Stimulated activated memory B cell treated with anti-CD40 and anti-IgM and Interleukin-4, amounts not matched to agents 10 μg/mL and 1 μg/mL and 100 μg/mL, for 72 hours (primary cell): ENCODE data around the gene MDFI.

Experiments used
- ATAC-seq: fragments of 150-1000 bp; cut with Tn5 transposase; 2 replicates; pipeline ENCODE4 v1.10.0; 2021
- H3K27ac Mint-ChIP-seq: one replicate; pipeline ENCODE4 v1.8.0; 2022; ENCODE audit warnings: mild to moderate bottlenecking, mixed read lengths
- H3K27me3 Mint-ChIP-seq: one replicate; pipeline ENCODE4 v1.8.0; 2022; ENCODE audit warnings: mixed read lengths
- H3K36me3 Mint-ChIP-seq: one replicate; pipeline ENCODE4 v1.8.0; 2022; ENCODE audit warnings: mixed read lengths
- H3K4me1 Mint-ChIP-seq: one replicate; pipeline ENCODE4 v1.8.0; 2022; ENCODE audit warnings: mixed read lengths
- H3K4me3 Mint-ChIP-seq: one replicate; pipeline ENCODE4 v1.8.0; 2022; ENCODE audit warnings: mild to moderate bottlenecking, moderate library complexity, mixed read lengths
- H3K9me3 Mint-ChIP-seq: one replicate; pipeline ENCODE4 v1.8.0; 2022; ENCODE audit warnings: mixed read lengths

MDFI gene

DNA sequence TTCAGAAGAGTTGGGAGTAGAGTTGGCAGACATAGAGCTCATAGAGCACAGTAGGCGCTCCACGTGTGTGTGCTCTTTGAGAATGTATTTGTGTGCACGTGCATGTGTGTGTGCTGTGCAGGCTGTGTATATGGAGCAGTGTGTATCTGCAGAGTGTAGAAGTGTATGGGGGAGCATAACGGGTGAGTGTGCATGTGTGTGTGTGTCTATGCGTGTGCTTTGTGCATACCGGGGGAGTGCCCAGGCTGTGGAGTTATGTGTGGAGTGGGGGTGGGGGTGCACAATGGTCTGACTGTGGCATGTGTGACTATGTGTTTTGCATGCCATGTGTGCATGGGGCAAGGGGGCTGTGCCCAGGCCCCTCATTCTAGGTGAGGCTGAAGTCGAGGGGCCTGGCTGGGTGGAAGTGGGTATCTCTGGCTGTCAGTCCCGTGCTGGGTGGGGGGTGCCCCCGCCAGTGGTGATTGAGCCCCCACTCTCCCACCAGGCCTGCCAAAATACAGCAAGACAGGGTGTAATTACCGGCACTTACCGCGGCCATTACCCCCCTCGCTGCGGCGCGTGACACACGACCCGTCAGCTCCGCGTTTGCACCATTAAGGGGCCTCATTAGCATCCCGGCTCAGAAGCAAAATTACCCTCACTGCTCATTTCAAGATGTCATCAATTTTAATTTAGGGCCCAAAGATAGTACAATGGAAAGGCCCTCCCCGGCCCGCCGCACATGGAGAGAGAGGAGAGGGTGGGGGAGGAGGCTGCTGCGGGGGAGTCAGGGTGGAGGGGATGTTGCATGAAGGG, 39.1 kb downstream of the MDFI start:
- Mint-ChIP-seq H3K9me3 (no peaks in the 10 kb centered on the region), H3K4me1 (peaks cover 4% of the 10 kb centered on the region), H3K36me3 (no peaks in the 10 kb centered on the region), H3K27me3 (peaks cover 13% of the 10 kb centered on the region), H3K4me3 (no peak overlapping the region), H3K27ac (no peak overlapping the region)
- ATAC-seq = no peak

DNA sequence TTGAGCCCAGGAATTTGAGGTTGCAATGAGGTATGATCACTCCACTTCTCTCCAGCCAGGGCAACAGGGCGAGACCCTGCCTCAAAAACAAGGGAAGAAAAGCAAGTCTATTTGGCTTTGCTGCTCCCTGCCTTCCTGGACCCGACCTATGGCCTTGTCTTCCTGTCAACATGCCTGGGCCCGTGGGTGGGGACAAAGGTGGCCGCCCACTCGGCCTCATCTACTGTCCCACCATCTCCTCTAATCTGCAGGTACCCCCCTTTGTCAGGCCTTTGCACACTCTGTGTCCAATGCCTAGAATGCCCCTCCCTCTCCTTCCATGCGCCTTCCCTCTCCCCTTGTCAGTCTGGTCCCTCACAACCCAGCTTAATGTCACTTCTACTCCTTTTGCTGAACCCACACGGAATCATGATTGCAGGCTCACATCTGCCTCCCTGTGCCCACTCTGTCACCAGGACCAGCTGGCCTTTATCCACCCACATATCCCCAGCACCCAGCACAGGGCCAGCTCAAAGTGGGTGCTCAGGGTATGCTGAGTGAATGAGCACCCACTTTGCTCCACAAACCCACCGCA, 40.3 kb downstream of the MDFI start:
- no peak for ATAC-seq
- Mint-ChIP-seq H3K27me3 (peaks cover 10% of the 10 kb centered on the region), H3K27ac (no peak overlapping the region), H3K4me3 (no peak overlapping the region), H3K9me3 (no peaks in the 10 kb centered on the region), H3K36me3 (no peaks in the 10 kb centered on the region), H3K4me1 (peaks cover 17% of the 10 kb centered on the region)

DNA sequence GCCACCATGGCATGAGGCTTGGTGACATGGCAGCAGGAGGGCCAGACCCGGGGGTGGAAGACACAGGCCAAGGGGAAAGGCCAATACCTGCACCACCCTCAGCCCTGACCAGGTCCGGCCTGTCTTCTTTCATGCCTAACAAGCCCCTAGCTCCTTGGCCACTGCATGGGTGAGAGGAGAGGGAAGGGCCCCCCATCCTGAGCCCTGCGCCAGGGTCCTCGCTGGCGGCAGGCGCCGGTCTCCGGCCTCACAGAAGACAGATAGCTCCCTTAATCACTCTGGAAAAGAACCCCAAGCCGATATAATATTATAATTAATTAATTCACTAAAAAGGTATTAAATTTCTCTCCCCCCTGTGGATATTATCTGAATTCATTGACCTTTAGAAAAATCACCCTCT, 41.4 kb downstream of the MDFI start:
- ATAC-seq = no peak
- Mint-ChIP-seq H3K27me3 (peaks cover 2% of the 10 kb centered on the region), H3K4me3 (no peak overlapping the region), H3K36me3 (no peaks in the 10 kb centered on the region), H3K9me3 (no peaks in the 10 kb centered on the region), H3K4me1 (peaks cover 28% of the 10 kb centered on the region), H3K27ac (no peak overlapping the region)

- Mint-ChIP-seq H3K36me3 (no peaks in the 10 kb centered on the region), H3K27me3 (no peaks in the 10 kb centered on the region), H3K9me3 (no peaks in the 10 kb centered on the region), H3K4me1 (peaks cover 28% of the 10 kb centered on the region), H3K4me3 (peak overlapping the region; percentile 22), H3K27ac (no peak overlapping the region)
- ATAC-seq = no peak
Observed at GRCh38 chr6:41680182-41680965, 42.1 kb downstream of the MDFI start.

DNA sequence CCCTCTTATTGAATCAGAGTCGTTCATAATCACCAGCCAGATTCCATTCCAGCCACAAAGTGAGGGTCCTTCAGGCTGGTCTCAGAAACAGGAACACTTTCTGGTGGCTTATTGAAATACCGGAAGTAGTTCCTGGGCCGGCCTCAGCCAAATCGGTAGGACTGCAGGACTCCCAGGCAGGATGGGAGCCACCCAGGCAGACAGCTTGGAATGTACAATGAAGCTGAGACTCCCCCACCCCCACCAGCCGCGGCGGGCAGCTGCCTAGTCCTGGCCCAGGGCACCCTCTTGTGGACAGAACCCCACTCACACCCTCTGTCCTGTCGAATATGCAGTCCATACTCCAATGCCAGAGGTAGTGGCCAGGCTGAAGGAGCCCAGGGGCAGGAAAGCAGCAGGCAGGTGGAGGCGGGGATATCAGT, 43.8 kb downstream of the MDFI start:
- ATAC-seq = peak; percentile 74
- H3K4me3 Mint-ChIP-seq = no peak overlapping the region
- no peaks in the 10 kb centered on the region for H3K27me3 Mint-ChIP-seq
- H3K4me1 Mint-ChIP-seq = peaks cover 28% of the 10 kb centered on the region
- H3K36me3 Mint-ChIP-seq = peaks cover 14% of the 10 kb centered on the region
- H3K27ac Mint-ChIP-seq = peak overlapping the region; percentile 85
- no peaks in the 10 kb centered on the region for H3K9me3 Mint-ChIP-seq

GRCh38 chr6:41682497-41683272, 44.4 kb downstream of the MDFI start:
- peak overlapping the region; percentile 85 for H3K27ac Mint-ChIP-seq
- no peaks in the 10 kb centered on the region for H3K27me3 Mint-ChIP-seq
- peak overlapping the region; percentile 73 for H3K4me3 Mint-ChIP-seq
- no peak for ATAC-seq
- H3K9me3 Mint-ChIP-seq = no peaks in the 10 kb centered on the region
- peaks cover 20% of the 10 kb centered on the region for H3K36me3 Mint-ChIP-seq
- peaks cover 35% of the 10 kb centered on the region for H3K4me1 Mint-ChIP-seq

DNA sequence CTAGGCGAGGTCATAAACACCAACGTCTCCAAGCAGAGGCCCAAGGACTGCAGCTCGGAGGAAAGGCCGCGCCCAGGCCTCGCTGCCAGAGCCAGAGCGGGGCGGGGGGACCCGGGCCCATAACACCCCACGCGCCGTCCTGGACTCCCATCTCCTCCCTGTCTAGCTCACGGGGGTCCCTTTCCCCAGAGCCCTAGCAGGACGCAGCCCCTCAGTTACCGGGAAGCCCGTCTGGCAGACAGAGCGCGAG, 44.9 kb downstream of the MDFI start:
- H3K36me3 Mint-ChIP-seq = peaks cover 25% of the 10 kb centered on the region
- H3K27ac Mint-ChIP-seq = peak overlapping the region; percentile 85
- no peaks in the 10 kb centered on the region for H3K27me3 Mint-ChIP-seq
- peak overlapping the region; percentile 73 for H3K4me3 Mint-ChIP-seq
- no peaks in the 10 kb centered on the region for H3K9me3 Mint-ChIP-seq
- ATAC-seq = peak; percentile 4
- peaks cover 37% of the 10 kb centered on the region for H3K4me1 Mint-ChIP-seq

DNA sequence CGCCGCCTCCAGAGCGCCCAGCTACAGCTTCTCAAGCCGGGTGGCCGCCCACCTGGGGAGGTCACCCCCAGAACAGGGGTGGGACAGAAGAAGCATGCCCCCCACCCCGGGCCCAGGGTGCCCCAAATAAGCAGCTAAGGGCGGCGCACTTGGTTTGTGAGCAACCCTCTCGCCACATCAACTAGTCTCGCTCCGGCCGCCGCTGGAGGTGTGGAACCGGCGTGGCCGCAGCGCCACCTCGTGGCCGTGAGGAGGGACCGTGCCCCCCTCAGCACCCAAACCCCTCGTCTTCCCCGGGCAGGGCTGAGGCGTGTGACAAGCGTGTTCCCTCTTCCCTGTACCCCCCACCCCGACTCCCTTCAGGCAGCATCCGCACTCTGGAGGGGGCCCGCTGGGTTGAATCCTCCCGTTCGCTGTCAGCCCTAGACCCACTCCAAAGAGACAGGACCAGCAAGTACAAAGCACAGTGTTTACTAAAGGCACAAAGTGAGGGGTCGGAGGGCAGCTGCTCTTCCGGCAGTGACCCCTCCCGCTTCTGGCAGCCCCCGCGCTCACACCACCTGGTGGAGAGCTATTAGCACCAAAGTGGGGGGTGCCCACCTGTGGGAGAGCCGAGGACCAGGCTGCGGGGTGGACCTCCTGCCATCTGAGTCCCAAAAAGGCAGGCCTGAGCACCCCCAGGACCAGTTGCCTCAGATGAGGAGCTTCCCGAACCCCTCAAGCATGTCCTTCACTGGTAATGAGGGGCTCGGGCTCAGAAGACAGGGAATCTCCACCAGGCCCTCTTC, 45.4 kb downstream of the MDFI start:
- H3K4me3 Mint-ChIP-seq = peak overlapping the region; percentile 73
- peaks cover 28% of the 10 kb centered on the region for H3K36me3 Mint-ChIP-seq
- H3K9me3 Mint-ChIP-seq = no peaks in the 10 kb centered on the region
- H3K27me3 Mint-ChIP-seq = no peaks in the 10 kb centered on the region
- peaks cover 39% of the 10 kb centered on the region for H3K4me1 Mint-ChIP-seq
- peak; percentile 89 for ATAC-seq
- peak overlapping the region; percentile 85 for H3K27ac Mint-ChIP-seq

- Mint-ChIP-seq H3K4me1 (peaks cover 45% of the 10 kb centered on the region), H3K36me3 (peaks cover 34% of the 10 kb centered on the region), H3K27ac (peak overlapping the region; percentile 85), H3K9me3 (no peaks in the 10 kb centered on the region), H3K27me3 (no peaks in the 10 kb centered on the region), H3K4me3 (no peak overlapping the region)
- ATAC-seq = no peak
Observed at GRCh38 chr6:41684311-41685180, 46.3 kb downstream of the MDFI start.

DNA sequence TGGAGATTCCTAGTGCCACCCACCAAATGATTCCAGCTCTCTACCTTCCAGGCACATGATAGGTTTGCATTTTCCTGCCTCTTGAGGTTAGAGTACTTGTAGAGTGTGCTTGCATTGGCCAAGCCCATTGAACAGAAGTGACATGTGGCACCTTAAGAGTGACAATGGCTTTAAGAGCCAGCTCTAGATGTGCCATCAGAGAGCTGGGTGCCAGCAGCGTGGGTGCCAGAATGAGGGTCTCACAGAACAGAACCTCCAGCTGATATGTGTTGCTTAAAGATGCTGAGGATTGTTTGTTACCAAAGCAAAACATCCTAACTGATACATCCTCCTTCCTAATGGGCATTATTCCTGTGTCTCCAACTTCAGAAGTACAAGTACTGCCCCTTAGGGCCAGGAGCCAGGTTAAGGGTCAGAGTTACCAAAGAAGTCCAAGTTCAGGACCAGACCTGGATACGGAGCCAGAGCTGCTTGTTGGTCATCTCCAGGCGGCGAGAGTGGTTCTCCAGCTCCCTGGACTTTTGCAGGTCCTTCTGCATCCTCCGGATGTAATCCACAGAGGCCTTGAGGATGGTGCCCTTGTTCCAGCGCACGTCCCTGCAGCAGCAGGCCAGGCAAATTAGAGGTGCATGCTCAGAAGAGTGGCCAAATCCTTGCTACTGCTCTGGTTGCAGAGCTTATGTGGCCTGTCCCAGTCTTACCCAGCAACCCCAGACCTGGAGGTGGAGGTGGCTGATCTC, 47.5 kb downstream of the MDFI start:
- H3K27ac Mint-ChIP-seq = peak overlapping the region; percentile 75
- H3K4me3 Mint-ChIP-seq = no peak overlapping the region
- H3K9me3 Mint-ChIP-seq = no peaks in the 10 kb centered on the region
- H3K4me1 Mint-ChIP-seq = peaks cover 58% of the 10 kb centered on the region
- H3K27me3 Mint-ChIP-seq = no peaks in the 10 kb centered on the region
- peaks cover 47% of the 10 kb centered on the region for H3K36me3 Mint-ChIP-seq
- no peak for ATAC-seq

- no peaks in the 10 kb centered on the region for H3K27me3 Mint-ChIP-seq
Observed at GRCh38 chr6:41687501-41688175, 49.4 kb downstream of the MDFI start.

GRCh38 chr6:41688256-41688965, 50.1 kb downstream of the MDFI start:
- no peaks in the 10 kb centered on the region for H3K9me3 Mint-ChIP-seq
- ATAC-seq = no peak
- H3K4me1 Mint-ChIP-seq = peaks cover 55% of the 10 kb centered on the region
- peak overlapping the region; percentile 93 for H3K27ac Mint-ChIP-seq
- peaks cover 60% of the 10 kb centered on the region for H3K36me3 Mint-ChIP-seq
- no peaks in the 10 kb centered on the region for H3K27me3 Mint-ChIP-seq
- no peak overlapping the region for H3K4me3 Mint-ChIP-seq

More at GRCh38 chr6:41687501-41688175, 49.4 kb downstream of the MDFI start:
- ATAC-seq = no peak
- Mint-ChIP-seq H3K9me3 (no peaks in the 10 kb centered on the region), H3K36me3 (peaks cover 60% of the 10 kb centered on the region), H3K27ac (peak overlapping the region; percentile 75), H3K4me3 (no peak overlapping the region), H3K4me1 (peaks cover 63% of the 10 kb centered on the region)
